ENCODE data around the gene GBGT1. TPM values are rescaled to one million over a fixed set of nuclear protein-coding genes. Genes with fewer than 3 reads are reported as not detected.
A peak's percentile ranks its signal among the peaks of the same experiment; 100 is the strongest.

The GBGT1 gene
- total and polyA plus RNA-seq, 2 of the 4 experiments (the other 2 are of a cell fraction) = 1.8 to 3.2 TPM

GRCh38 chr9:133120501-133121197 is 43.1 kb downstream of the GBGT1 start:
- H2AK5ac ChIP-seq (ENCODE audit: low read depth, low read length) = peak overlapping the region; percentile 84
- H4K20me1 ChIP-seq (ENCODE audit: insufficient read depth, low read length) = peaks cover 59% of the 10 kb centered on the region
- H3K14ac ChIP-seq (replicated peaks; ENCODE audit: low read depth, low read length) = peak overlapping the region; percentile 90
- peak overlapping the region; percentile 92 for H3K4me2 ChIP-seq (ENCODE audit: low read depth, low read length)
- H3K36me3 ChIP-seq (ENCODE audit: control insufficient read depth, insufficient read depth, low read length) = no peaks in the 10 kb centered on the region
- peaks cover 16% of the 10 kb centered on the region for H3K4me1 ChIP-seq (ENCODE audit: control insufficient read depth, insufficient read depth, low read length)
- H4K5ac ChIP-seq (ENCODE audit: low read depth, low read length) = peak overlapping the region; percentile 53
- 0 out of 2 replicates have a peak overlapping the region, but pooled peaks have one; percentile 18 for H2BK120ac ChIP-seq (ENCODE audit: low read depth, low read length)
- H2BK20ac ChIP-seq (ENCODE audit: low read depth, low read length) = no peak overlapping the region
- peak; percentile 58; the same call in 1 of the 2 replicates for TF ChIP-seq MXI1 (IDR thresholded peaks at IDR 0.05; ENCODE audit: borderline replicate concordance, low read depth, low read length)
- no peak for TF ChIP-seq RCOR1 (IDR thresholded peaks at IDR 0.05; ENCODE audit: insufficient replicate concordance, low read length)
- in situ Hi-C loops (cut with MboI; ENCODE audit: low sequenced_read_pairs) (no loop called here), intact Hi-C loops (cut with micrococcal nuclease) (no loop called here), dilution Hi-C loops (cut with HindIII; ENCODE audit: low sequenced_read_pairs, unreplicated experiment) (no loop called here)
- DNase-seq (no peak), ATAC-seq (ENCODE audit: low read depth) (no peak; the same call in 1 of the 2 replicates)
- peak overlapping the region in 1 of 2 experiments; percentile 78; a peak in 2 of 4 replicates for H4K8ac ChIP-seq (ENCODE audit: low read depth in 2 of 2, low read length in 2 of 2)
- H3K4me3 ChIP-seq (ENCODE audit: insufficient read depth, low read depth, low read length) = peak overlapping the region; percentile 80
- H3K9ac ChIP-seq (ENCODE audit: low read depth, low read length) = peak overlapping the region; percentile 77
- H3K27me3 ChIP-seq (ENCODE audit: control insufficient read depth, insufficient read depth, low read length) = no peaks in the 10 kb centered on the region
- H3K9me3 ChIP-seq (ENCODE audit: control insufficient read depth, insufficient read depth, low read length) = no peaks in the 10 kb centered on the region
- peak overlapping the region; percentile 85 for H3K23ac ChIP-seq (ENCODE audit: low read depth, low read length)
- H2BK5ac ChIP-seq (ENCODE audit: low read depth, low read length, poor library complexity, severe bottlenecking) = peak overlapping the region; percentile 32
- peak overlapping the region; percentile 66; the same call in 1 of the 2 replicates for H3K27ac ChIP-seq (ENCODE audit: insufficient read depth, low read length)
- BruUV-seq (replicated peaks) = no TSS peak
- POLR2A ChIA-PET (ENCODE audit: unreplicated experiment) = no interaction called here
- CTCF ChIA-PET = no interaction called here
- H3K18ac ChIP-seq (ENCODE audit: low read depth, low read length) = peak overlapping the region; percentile 12; the same call in 1 of the 2 replicates
- H3K79me1 ChIP-seq (ENCODE audit: low read depth in 1 of 2, low read length in 2 of 2) = peaks cover 39 to 66% of the 10 kb centered on the region in 2 experiments
- 2% methylated on average over 35 of the region's 66 CpGs; no CpG with 5 or more reads in 1 of the 2 experiments for WGBS, 2 experiments (ENCODE audit: extremely low coverage in 2 of 2, insufficient read length in 1 of 2)
- H3K4ac ChIP-seq (ENCODE audit: low read depth, low read length) = peak overlapping the region; percentile 69
- H2AFZ ChIP-seq (replicated peaks; ENCODE audit: low read length, poor library complexity) = peak overlapping the region; percentile 87
- H3K9me1 ChIP-seq (ENCODE audit: insufficient read depth, low read length) = peaks cover 30% of the 10 kb centered on the region
- H2AK9ac ChIP-seq (replicated peaks; ENCODE audit: low read depth, low read length, poor library complexity) = peak overlapping the region; percentile 99
- H3K56ac ChIP-seq (ENCODE audit: extremely low read depth, insufficient read depth, low read length) = no peak overlapping the region
- no peak overlapping the region for H2BK15ac ChIP-seq (ENCODE audit: low read depth, low read length)
- peak overlapping the region; percentile 27; the same call in 1 of the 2 replicates for H4K91ac ChIP-seq (ENCODE audit: insufficient read depth, low read depth, low read length)
